BLaER1 treated with 17β-estradiol and CSF1 and Interleukin-3, amounts not matched to agents 10 nM and 100 nM (cell line): ENCODE data around the gene BCORL1.

ENCODE experiments used
- H3K27ac ChIP-seq, 11 experiments: shearing (Covaris generic); formaldehyde crosslinking; 2 replicates each; pipeline ENCODE4 v1.8.1; 2022
- H3K27me3 ChIP-seq, 11 experiments: shearing (Covaris generic); formaldehyde crosslinking; 2 replicates each; pipeline ENCODE4 v1.8.1; 2022
- H3K36me3 ChIP-seq, 11 experiments: shearing (Covaris generic); formaldehyde crosslinking; 2 replicates each; pipeline ENCODE4 v1.8.1; 2022
- H3K4me1 ChIP-seq, 10 experiments: shearing (Covaris generic); formaldehyde crosslinking; 2 replicates each; pipeline ENCODE4 v1.8.1; 2022
- H3K4me2 ChIP-seq, 11 experiments: shearing (Covaris generic); formaldehyde crosslinking; 2 replicates each; pipeline ENCODE4 v1.8.1; 2022
- H3K4me3 ChIP-seq, 10 experiments: shearing (Covaris generic); formaldehyde crosslinking; 2 replicates each; pipeline ENCODE4 v1.8.1; 2022
- H3K9ac ChIP-seq, 11 experiments: shearing (Covaris generic); formaldehyde crosslinking; 2 replicates each; pipeline ENCODE4 v1.8.1; 2022
- H3K9me3 ChIP-seq, 11 experiments: shearing (Covaris generic); formaldehyde crosslinking; replicated peaks in 1 of 11; 2 replicates each; pipeline ENCODE4 v1.8.1; 2022
- H4K20me1 ChIP-seq, 11 experiments: shearing (Covaris generic); formaldehyde crosslinking; 2 replicates each; pipeline ENCODE4 v1.8.1; 2022
- Cebpa-rat ChIP-seq, 11 experiments: shearing (Covaris generic); IDR thresholded peaks; 2 replicates each; pipeline ENCODE4 v1.8.1; 2022

The BCORL1 gene

GRCh38 chrX:130085551-130086446 is 103.4 kb downstream of the BCORL1 start:
- H3K4me3 ChIP-seq: peak overlapping the region in 9 of 10 experiments; percentile 5 to 65 (median 45); a peak in 15 of 20 replicates
- H3K4me2 ChIP-seq: peak overlapping the region; percentile 78 to 95 (median 88)
- peaks cover 0 to 8% (median 0%) of the 10 kb centered on the region in 11 experiments; a peak in 4 of 22 replicates for H3K36me3 ChIP-seq
- peaks cover 94 to 99% (median 96%) of the 10 kb centered on the region in 10 experiments for H3K4me1 ChIP-seq
- H4K20me1 ChIP-seq: peaks cover 22 to 95% (median 68%) of the 10 kb centered on the region in 11 experiments; a peak in 19 of 22 replicates
- no peaks in the 10 kb centered on the region for H3K9me3 ChIP-seq
- no peak for TF ChIP-seq Cebpa-rat (IDR thresholded peaks at IDR 0.05)
- peaks cover 80 to 99% (median 94%) of the 10 kb centered on the region in 11 experiments for H3K27me3 ChIP-seq
- H3K9ac ChIP-seq: peak overlapping the region; percentile 51 to 76 (median 60); a peak in 21 of 22 replicates
- peak overlapping the region in 10 of 11 experiments; percentile 58 to 84 (median 75); a peak in 20 of 22 replicates for H3K27ac ChIP-seq

- Histone ChIP-seq H3K4me3 (peak overlapping the region in 9 of 10 experiments; percentile 5 to 65 (median 45); a peak in 15 of 20 replicates), H3K27ac (peak overlapping the region; percentile 20 to 84 (median 74); a peak in 20 of 22 replicates), H3K36me3 (peaks cover 0 to 4% (median 0%) of the 10 kb centered on the region in 11 experiments; a peak in 1 of 22 replicates), H4K20me1 (peaks cover 14 to 87% (median 60%) of the 10 kb centered on the region in 11 experiments; a peak in 18 of 22 replicates), H3K9me3 (no peaks in the 10 kb centered on the region), H3K4me2 (peak overlapping the region; percentile 78 to 95 (median 88)), H3K4me1 (peaks cover 93 to 99% (median 96%) of the 10 kb centered on the region in 10 experiments), H3K9ac (peak overlapping the region; percentile 51 to 76 (median 60); a peak in 21 of 22 replicates), H3K27me3 (peaks cover 75 to 97% (median 88%) of the 10 kb centered on the region in 11 experiments)
- no peak for TF ChIP-seq Cebpa-rat (IDR thresholded peaks at IDR 0.05)
Measured at GRCh38 chrX:130086447-130087206, 104.2 kb downstream of the BCORL1 start.

GRCh38 chrX:130090364-130090763 is 107.9 kb downstream of the BCORL1 start:
- Histone ChIP-seq H3K36me3 (peaks cover 0 to 4% (median 0%) of the 10 kb centered on the region in 11 experiments; a peak in 2 of 22 replicates), H3K4me1 (peaks cover 76 to 100% (median 94%) of the 10 kb centered on the region in 10 experiments), H3K4me2 (peak overlapping the region; percentile 37 to 93 (median 87); a peak in 19 of 22 replicates), H3K27ac (peak overlapping the region in 5 of 11 experiments; percentile 0 to 78 (median 21); a peak in 2 of 22 replicates), H3K9ac (no peak overlapping the region), H3K9me3 (no peaks in the 10 kb centered on the region), H4K20me1 (peaks cover 20 to 86% (median 61%) of the 10 kb centered on the region in 11 experiments; a peak in 20 of 22 replicates), H3K4me3 (no peak overlapping the region), H3K27me3 (peaks cover 44 to 93% (median 69%) of the 10 kb centered on the region in 11 experiments)
- TF ChIP-seq Cebpa-rat (IDR thresholded peaks at IDR 0.05): no peak

- peaks cover 65 to 99% (median 91%) of the 10 kb centered on the region in 10 experiments for H3K4me1 ChIP-seq
- H3K9ac ChIP-seq: peak overlapping the region; percentile 39 to 73 (median 67); a peak in 20 of 22 replicates
- peak overlapping the region in 8 of 10 experiments; percentile 27 to 63 (median 42); a peak in 11 of 20 replicates for H3K4me3 ChIP-seq
- H3K4me2 ChIP-seq: peak overlapping the region; percentile 74 to 93 (median 87)
- H3K36me3 ChIP-seq: peaks cover 0 to 3% (median 0%) of the 10 kb centered on the region in 11 experiments; a peak in 1 of 22 replicates
- TF ChIP-seq Cebpa-rat (IDR thresholded peaks at IDR 0.05): no peak
- H4K20me1 ChIP-seq: peaks cover 34 to 85% (median 64%) of the 10 kb centered on the region in 11 experiments; a peak in 21 of 22 replicates
- no peaks in the 10 kb centered on the region for H3K9me3 ChIP-seq
- H3K27ac ChIP-seq: peak overlapping the region in 10 of 11 experiments; percentile 63 to 84 (median 76); a peak in 21 of 22 replicates
- peaks cover 34 to 93% (median 67%) of the 10 kb centered on the region in 11 experiments for H3K27me3 ChIP-seq
Measured at GRCh38 chrX:130091980-130092522, 109.6 kb downstream of the BCORL1 start.

- Histone ChIP-seq H3K27me3 (peaks cover 30 to 93% (median 67%) of the 10 kb centered on the region in 11 experiments), H3K27ac (0 out of 22 replicates have a peak overlapping the region, but pooled peaks of 1 of the 11 experiments have one; percentile 82), H3K4me2 (peak overlapping the region in 4 of 11 experiments; percentile 3 to 89 (median 42); a peak in 3 of 22 replicates), H3K4me1 (peaks cover 60 to 99% (median 90%) of the 10 kb centered on the region in 10 experiments), H3K36me3 (peaks cover 0 to 3% (median 0%) of the 10 kb centered on the region in 11 experiments; a peak in 2 of 22 replicates), H4K20me1 (peaks cover 43 to 85% (median 66%) of the 10 kb centered on the region in 11 experiments), H3K9ac (no peak overlapping the region), H3K9me3 (no peaks in the 10 kb centered on the region), H3K4me3 (no peak overlapping the region)
- TF ChIP-seq Cebpa-rat (IDR thresholded peaks at IDR 0.05): no peak
Measured at GRCh38 chrX:130093271-130093670, 110.8 kb downstream of the BCORL1 start.

- Histone ChIP-seq H3K4me3 (no peak overlapping the region), H3K27ac (peak overlapping the region in 3 of 11 experiments; percentile 4 to 48 (median 20); a peak in 2 of 22 replicates), H3K27me3 (peaks cover 24 to 91% (median 67%) of the 10 kb centered on the region in 11 experiments), H3K9me3 (no peaks in the 10 kb centered on the region), H3K4me2 (peak overlapping the region in 9 of 11 experiments; percentile 24 to 57 (median 36); a peak in 17 of 22 replicates), H4K20me1 (peaks cover 43 to 86% (median 74%) of the 10 kb centered on the region in 11 experiments), H3K36me3 (peaks cover 0 to 3% (median 0%) of the 10 kb centered on the region in 11 experiments; a peak in 2 of 22 replicates), H3K4me1 (peaks cover 61 to 99% (median 90%) of the 10 kb centered on the region in 10 experiments), H3K9ac (0 out of 22 replicates have a peak overlapping the region, but pooled peaks of 1 of the 11 experiments have one; percentile 19)
- TF ChIP-seq Cebpa-rat (IDR thresholded peaks at IDR 0.05): no peak
Measured at GRCh38 chrX:130094696-130095095, 112.3 kb downstream of the BCORL1 start.

- H3K27ac ChIP-seq: peak overlapping the region in 4 of 11 experiments; percentile 1 to 48 (median 5); a peak in 3 of 22 replicates
- no peak for TF ChIP-seq Cebpa-rat (IDR thresholded peaks at IDR 0.05)
- H3K27me3 ChIP-seq: peaks cover 23 to 94% (median 71%) of the 10 kb centered on the region in 11 experiments
Measured at GRCh38 chrX:130095249-130096030, 113.0 kb downstream of the BCORL1 start.

More at GRCh38 chrX:130095249-130096030, 113.0 kb downstream of the BCORL1 start:
- Histone ChIP-seq H3K9ac (peak overlapping the region in 1 of 11 experiments; percentile 17; a peak in 1 of 22 replicates), H3K4me3 (no peak overlapping the region), H3K4me1 (peaks cover 64 to 99% (median 90%) of the 10 kb centered on the region in 10 experiments), H3K36me3 (peaks cover 0 to 3% (median 0%) of the 10 kb centered on the region in 11 experiments; a peak in 3 of 22 replicates), H3K4me2 (peak overlapping the region in 10 of 11 experiments; percentile 2 to 57 (median 34); a peak in 16 of 22 replicates), H4K20me1 (peaks cover 43 to 91% (median 82%) of the 10 kb centered on the region in 11 experiments), H3K9me3 (0 out of 22 replicates have a peak, but pooled peaks cover 0 to 4% (median 0%) of the 10 kb centered on the region in 11 experiments)
